ENCODE results near the gene PXDC1. TPM values are rescaled to one million over a fixed set of nuclear protein-coding genes. Genes with fewer than 3 reads are reported as not detected.

PXDC1 gene
- total and polyA plus RNA-seq, 2 donors (not counting 3 experiments of a cell fraction or from before 2014, with no cell fraction given), result 60.9 to 121 TPM

GRCh38 chr6:3786141-3786540 is 34.6 kb upstream of the PXDC1 start:
- intact Hi-C loops (cut with micrococcal nuclease) (no loop called here), dilution Hi-C loops (cut with MboI; ENCODE audit: extremely low pct_ligation_motif_present, low sequenced_read_pairs) (no loop called here)
- Histone ChIP-seq H3K27me3 (ENCODE audit: control insufficient read depth in 2 of 2, insufficient read depth in 2 of 2, low read length in 2 of 2) (no peaks in the 10 kb centered on the region), H3K9ac (replicated peaks; ENCODE audit: extremely low read depth, insufficient read depth, low read length) (no peak overlapping the region), H3K4me3 (replicated peaks in 1 of 3; ENCODE audit: insufficient read depth in 1 of 3, low read depth in 1 of 3, low read length in 3 of 3) (no peak overlapping the region), H3K9me1 (replicated peaks; ENCODE audit: control insufficient read depth, extremely low read depth, insufficient read depth, low read length) (no peaks in the 10 kb centered on the region), H4K20me1 (replicated peaks; ENCODE audit: control insufficient read depth, extremely low read depth, insufficient read depth, low read length) (no peaks in the 10 kb centered on the region), H3K36me3 (ENCODE audit: control insufficient read depth in 2 of 2, extremely low read depth in 1 of 2, insufficient read depth in 2 of 2, low read length in 2 of 2) (no peaks in the 10 kb centered on the region), H3K4me1 (ENCODE audit: control insufficient read depth, extremely low read depth, insufficient read depth, low read length) (no peaks in the 10 kb centered on the region), H3K4me2 (ENCODE audit: insufficient read depth, low read length) (no peak overlapping the region), H3K79me2 (ENCODE audit: control insufficient read depth, insufficient read depth, low read length) (no peaks in the 10 kb centered on the region), H3K27ac (ENCODE audit: insufficient read depth, low read depth, low read length) (no peak overlapping the region), H3K9me3 (replicated peaks; ENCODE audit: control insufficient read depth, insufficient read depth, low read length) (no peaks in the 10 kb centered on the region), H2AFZ (ENCODE audit: low read depth, low read length) (no peak overlapping the region)
- no TSS peak for BruUV-seq (replicated peaks)
- FAIRE-seq (no peak), DNase-seq (ENCODE audit: low read depth, low spot score) (no peak)
- TF ChIP-seq GATA2 (IDR thresholded peaks at IDR 0.05; ENCODE audit: insufficient read depth, insufficient read length, low read depth, low read length), result no peak
- TF ChIP-seq FOS (IDR thresholded peaks at IDR 0.05; ENCODE audit: borderline replicate concordance, insufficient read depth, low read length), result no peak
- TF ChIP-seq MAX (IDR thresholded peaks at IDR 0.05; ENCODE audit: insufficient read depth, insufficient read length), result no peak
- TF ChIP-seq POLR2AphosphoS5 (IDR thresholded peaks at IDR 0.05; ENCODE audit: insufficient read depth, low read depth, low read length), result no peak
- TF ChIP-seq, protein P1, sequence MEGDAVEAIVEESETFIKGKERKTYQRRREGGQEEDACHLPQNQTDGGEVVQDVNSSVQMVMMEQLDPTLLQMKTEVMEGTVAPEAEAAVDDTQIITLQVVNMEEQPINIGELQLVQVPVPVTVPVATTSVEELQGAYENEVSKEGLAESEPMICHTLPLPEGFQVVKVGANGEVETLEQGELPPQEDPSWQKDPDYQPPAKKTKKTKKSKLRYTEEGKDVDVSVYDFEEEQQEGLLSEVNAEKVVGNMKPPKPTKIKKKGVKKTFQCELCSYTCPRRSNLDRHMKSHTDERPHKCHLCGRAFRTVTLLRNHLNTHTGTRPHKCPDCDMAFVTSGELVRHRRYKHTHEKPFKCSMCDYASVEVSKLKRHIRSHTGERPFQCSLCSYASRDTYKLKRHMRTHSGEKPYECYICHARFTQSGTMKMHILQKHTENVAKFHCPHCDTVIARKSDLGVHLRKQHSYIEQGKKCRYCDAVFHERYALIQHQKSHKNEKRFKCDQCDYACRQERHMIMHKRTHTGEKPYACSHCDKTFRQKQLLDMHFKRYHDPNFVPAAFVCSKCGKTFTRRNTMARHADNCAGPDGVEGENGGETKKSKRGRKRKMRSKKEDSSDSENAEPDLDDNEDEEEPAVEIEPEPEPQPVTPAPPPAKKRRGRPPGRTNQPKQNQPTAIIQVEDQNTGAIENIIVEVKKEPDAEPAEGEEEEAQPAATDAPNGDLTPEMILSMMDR (IDR thresholded peaks at IDR 0.05; ENCODE audit: extremely low read depth in 1 of 2, insufficient read depth in 1 of 2, low read depth in 1 of 2, low read length in 2 of 2), result no peak
- no peak for TF ChIP-seq EZH2 (IDR thresholded peaks at IDR 0.05; ENCODE audit: borderline replicate concordance, low read depth, low read length, severe bottlenecking)
- no peak for TF ChIP-seq MYC (IDR thresholded peaks at IDR 0.05; ENCODE audit: low read depth, low read length)
- no peak for TF ChIP-seq JUN (IDR thresholded peaks at IDR 0.05; ENCODE audit: borderline replicate concordance, insufficient read depth, insufficient read length, low read depth)
- no peak for TF ChIP-seq POLR2A (IDR thresholded peaks at IDR 0.05; ENCODE audit: low read depth, low read length)
- ChIA-PET POLR2A (no interaction called here), CTCF (interaction anchor here (1.0 to 1.6 kb wide), 6 partner anchors 10 to 63 kb away, joined by 3 to 5 read pairs (median 3); partner anchors contain the start of gene FAM50B)

Measured in endothelial cell of umbilical vein (primary cell).